Activated CD4-positive, alpha-beta memory T cell treated with anti-CD3 and anti-CD28 coated beads for 36 hours (primary cell): ENCODE data around the gene LRRC37A2. TPM values are rescaled to one million over a fixed set of nuclear protein-coding genes. Genes with fewer than 3 reads are reported as not detected.

Experiments
- total RNA-seq, 2 experiments: library from RNA; stranded (reverse); gene quantifications; one replicate each; pipeline ENCODE4 v1.2.3, GENCODE V29; 2021

LRRC37A2 gene
- total RNA-seq, 2 experiments from 2014 or later: 11.1 to 11.2 TPM

Other genes with a start within 250 kb of the LRRC37A2 start
- 1 to 10 TPM; 2.0 to 4.1 TPM for gene LRRC37A, start 217.3 kb upstream of the LRRC37A2 start, total RNA-seq
- gene ARL17B, start 150.7 kb upstream of the LRRC37A2 start, total RNA-seq: 10 to 100 TPM; 21.2 to 23.3 TPM
- gene ARL17A, start 67.2 kb downstream of the LRRC37A2 start, total RNA-seq: 10 to 100 TPM; 14.7 to 15.7 TPM
- 10 to 100 TPM; 27.3 to 30.8 TPM for gene NSF, start 78.2 kb downstream of the LRRC37A2 start, total RNA-seq